Measurements from ENCODE around the gene GRK6.

Gene GRK6

GRCh38 chr5:177388521-177389052, 37.9 kb upstream of the GRK6 start:
- Histone ChIP-seq H3K9ac (ENCODE audit: low read length) (no peak overlapping the region), H3K4me1 (ENCODE audit: insufficient read depth, low read length) (no peaks in the 10 kb centered on the region), H3K9me3 (ENCODE audit: low read length) (no peaks in the 10 kb centered on the region), H3K27me3 (ENCODE audit: control insufficient read depth in 1 of 2, insufficient read depth in 2 of 2, low read length in 2 of 2) (peaks cover 0 to 6% of the 10 kb centered on the region in 2 donors), H3K27ac (ENCODE audit: low read depth, low read length) (no peak overlapping the region), H3K36me3 (ENCODE audit: insufficient read depth, low read length) (no peaks in the 10 kb centered on the region), H3K4me3 (ENCODE audit: low read depth in 1 of 2, low read length in 2 of 2) (no peak overlapping the region)

GRCh38 chr5:177389241-177390169, 37.0 kb upstream of the GRK6 start:
- H3K27ac ChIP-seq (ENCODE audit: low read depth, low read length), result no peak overlapping the region
- no peaks in the 10 kb centered on the region for H3K36me3 ChIP-seq (ENCODE audit: insufficient read depth, low read length)
- H3K27me3 ChIP-seq (ENCODE audit: control insufficient read depth in 1 of 2, insufficient read depth in 2 of 2, low read length in 2 of 2), result peaks cover 0 to 6% of the 10 kb centered on the region in 2 donors
- no peaks in the 10 kb centered on the region for H3K9me3 ChIP-seq (ENCODE audit: low read length)
- no peak overlapping the region for H3K4me3 ChIP-seq (ENCODE audit: low read depth in 1 of 2, low read length in 2 of 2)
- H3K9ac ChIP-seq (ENCODE audit: low read length), result no peak overlapping the region
- H3K4me1 ChIP-seq (ENCODE audit: insufficient read depth, low read length), result no peaks in the 10 kb centered on the region

- Histone ChIP-seq H3K4me3 (ENCODE audit: low read depth in 1 of 2, low read length in 2 of 2) (no peak overlapping the region), H3K9ac (ENCODE audit: low read length) (no peak overlapping the region), H3K9me3 (ENCODE audit: low read length) (no peaks in the 10 kb centered on the region), H3K36me3 (ENCODE audit: insufficient read depth, low read length) (no peaks in the 10 kb centered on the region), H3K27ac (ENCODE audit: low read depth, low read length) (no peak overlapping the region), H3K4me1 (ENCODE audit: insufficient read depth, low read length) (no peaks in the 10 kb centered on the region), H3K27me3 (ENCODE audit: control insufficient read depth in 1 of 2, insufficient read depth in 2 of 2, low read length in 2 of 2) (peaks cover 0 to 5% of the 10 kb centered on the region in 2 donors)
Observed at GRCh38 chr5:177390363-177391300, 35.8 kb upstream of the GRK6 start.

- Histone ChIP-seq H3K36me3 (ENCODE audit: insufficient read depth, low read length) (no peaks in the 10 kb centered on the region), H3K27ac (ENCODE audit: low read depth, low read length) (no peak overlapping the region), H3K27me3 (ENCODE audit: control insufficient read depth in 1 of 2, insufficient read depth in 2 of 2, low read length in 2 of 2) (peaks cover 0 to 15% of the 10 kb centered on the region in 2 donors), H3K9ac (ENCODE audit: low read length) (no peak overlapping the region), H3K4me3 (ENCODE audit: low read depth in 1 of 2, low read length in 2 of 2) (no peak overlapping the region), H3K9me3 (ENCODE audit: low read length) (no peaks in the 10 kb centered on the region), H3K4me1 (ENCODE audit: insufficient read depth, low read length) (no peaks in the 10 kb centered on the region)
Observed at GRCh38 chr5:177392765-177393164, 33.7 kb upstream of the GRK6 start.

GRCh38 chr5:177393206-177393765, 33.2 kb upstream of the GRK6 start:
- H3K27me3 ChIP-seq (ENCODE audit: control insufficient read depth in 1 of 2, insufficient read depth in 2 of 2, low read length in 2 of 2), result peaks cover 0 to 20% of the 10 kb centered on the region in 2 donors

GRCh38 chr5:177393990-177394389, 32.5 kb upstream of the GRK6 start:
- no peaks in the 10 kb centered on the region for H3K4me1 ChIP-seq (ENCODE audit: insufficient read depth, low read length)
- no peaks in the 10 kb centered on the region for H3K9me3 ChIP-seq (ENCODE audit: low read length)
- no peak overlapping the region for H3K4me3 ChIP-seq (ENCODE audit: low read depth in 1 of 2, low read length in 2 of 2)
- H3K27me3 ChIP-seq (ENCODE audit: control insufficient read depth in 1 of 2, insufficient read depth in 2 of 2, low read length in 2 of 2), result peaks cover 0 to 27% of the 10 kb centered on the region in 2 donors
- no peak overlapping the region for H3K9ac ChIP-seq (ENCODE audit: low read length)
- no peaks in the 10 kb centered on the region for H3K36me3 ChIP-seq (ENCODE audit: insufficient read depth, low read length)
- H3K27ac ChIP-seq (ENCODE audit: low read depth, low read length), result no peak overlapping the region

More at GRCh38 chr5:177393206-177393765, 33.2 kb upstream of the GRK6 start:
- no peaks in the 10 kb centered on the region for H3K36me3 ChIP-seq (ENCODE audit: insufficient read depth, low read length)
- no peaks in the 10 kb centered on the region for H3K4me1 ChIP-seq (ENCODE audit: insufficient read depth, low read length)
- no peaks in the 10 kb centered on the region for H3K9me3 ChIP-seq (ENCODE audit: low read length)
- H3K9ac ChIP-seq (ENCODE audit: low read length), result no peak overlapping the region
- H3K27ac ChIP-seq (ENCODE audit: low read depth, low read length), result no peak overlapping the region
- no peak overlapping the region for H3K4me3 ChIP-seq (ENCODE audit: low read depth in 1 of 2, low read length in 2 of 2)

GRCh38 chr5:177396078-177396477, 30.4 kb upstream of the GRK6 start:
- H3K4me1 ChIP-seq (ENCODE audit: insufficient read depth, low read length), result no peaks in the 10 kb centered on the region
- no peaks in the 10 kb centered on the region for H3K9me3 ChIP-seq (ENCODE audit: low read length)
- H3K27ac ChIP-seq (ENCODE audit: low read depth, low read length), result no peak overlapping the region
- H3K27me3 ChIP-seq (ENCODE audit: control insufficient read depth in 1 of 2, insufficient read depth in 2 of 2, low read length in 2 of 2), result peaks cover 18 to 47% of the 10 kb centered on the region in 2 donors
- no peak overlapping the region for H3K9ac ChIP-seq (ENCODE audit: low read length)
- H3K4me3 ChIP-seq (ENCODE audit: low read depth in 1 of 2, low read length in 2 of 2), result no peak overlapping the region
- no peaks in the 10 kb centered on the region for H3K36me3 ChIP-seq (ENCODE audit: insufficient read depth, low read length)

GRCh38 chr5:177396807-177397206, 29.7 kb upstream of the GRK6 start:
- H3K4me3 ChIP-seq (ENCODE audit: low read depth in 1 of 2, low read length in 2 of 2), result no peak overlapping the region
- H3K36me3 ChIP-seq (ENCODE audit: insufficient read depth, low read length), result no peaks in the 10 kb centered on the region
- H3K27ac ChIP-seq (ENCODE audit: low read depth, low read length), result no peak overlapping the region
- peaks cover 26 to 55% of the 10 kb centered on the region in 2 donors for H3K27me3 ChIP-seq (ENCODE audit: control insufficient read depth in 1 of 2, insufficient read depth in 2 of 2, low read length in 2 of 2)
- H3K9ac ChIP-seq (ENCODE audit: low read length), result no peak overlapping the region
- H3K9me3 ChIP-seq (ENCODE audit: low read length), result no peaks in the 10 kb centered on the region
- no peaks in the 10 kb centered on the region for H3K4me1 ChIP-seq (ENCODE audit: insufficient read depth, low read length)

GRCh38 chr5:177397875-177398390, 28.5 kb upstream of the GRK6 start:
- H3K27me3 ChIP-seq (ENCODE audit: control insufficient read depth in 1 of 2, insufficient read depth in 2 of 2, low read length in 2 of 2), result peaks cover 37 to 66% of the 10 kb centered on the region in 2 donors
- no peaks in the 10 kb centered on the region for H3K9me3 ChIP-seq (ENCODE audit: low read length)
- H3K27ac ChIP-seq (ENCODE audit: low read depth, low read length), result no peak overlapping the region
- H3K9ac ChIP-seq (ENCODE audit: low read length), result no peak overlapping the region
- H3K4me1 ChIP-seq (ENCODE audit: insufficient read depth, low read length), result peaks cover 8% of the 10 kb centered on the region
- no peak overlapping the region for H3K4me3 ChIP-seq (ENCODE audit: low read depth in 1 of 2, low read length in 2 of 2)
- H3K36me3 ChIP-seq (ENCODE audit: insufficient read depth, low read length), result no peaks in the 10 kb centered on the region

- peaks cover 23% of the 10 kb centered on the region for H3K4me1 ChIP-seq (ENCODE audit: insufficient read depth, low read length)
- no peak within 1 kb of the TSS for H3K4me3 ChIP-seq (ENCODE audit: low read depth in 1 of 2, low read length in 2 of 2)
- no peaks in the 10 kb centered on the region for H3K36me3 ChIP-seq (ENCODE audit: insufficient read depth, low read length)
- H3K9ac ChIP-seq (ENCODE audit: low read length), result no peak within 1 kb of the TSS
- no peak within 1 kb of the TSS for H3K27ac ChIP-seq (ENCODE audit: low read depth, low read length)
- peaks cover 49 to 85% of the 10 kb centered on the region in 2 donors for H3K27me3 ChIP-seq (ENCODE audit: control insufficient read depth in 1 of 2, insufficient read depth in 2 of 2, low read length in 2 of 2)
- no peaks in the 10 kb centered on the region for H3K9me3 ChIP-seq (ENCODE audit: low read length)
Observed at GRCh38 chr5:177399997-177400868, 26.2 kb upstream of the GRK6 start, which contains the start of gene PFN3. PFN3 (minus strand) TSS chr5:177400661; CDS start chr5:177400576, 85 bp downstream.

All from muscle layer of colon (tissue), 2 donors.